ENCODE measurements around the gene BEST1. TPM values are rescaled to one million over a fixed set of nuclear protein-coding genes. Genes with fewer than 3 reads are reported as not detected.

BEST1 gene
- total RNA-seq, 1 experiment from 2014 or later: 0.81 TPM

DNA sequence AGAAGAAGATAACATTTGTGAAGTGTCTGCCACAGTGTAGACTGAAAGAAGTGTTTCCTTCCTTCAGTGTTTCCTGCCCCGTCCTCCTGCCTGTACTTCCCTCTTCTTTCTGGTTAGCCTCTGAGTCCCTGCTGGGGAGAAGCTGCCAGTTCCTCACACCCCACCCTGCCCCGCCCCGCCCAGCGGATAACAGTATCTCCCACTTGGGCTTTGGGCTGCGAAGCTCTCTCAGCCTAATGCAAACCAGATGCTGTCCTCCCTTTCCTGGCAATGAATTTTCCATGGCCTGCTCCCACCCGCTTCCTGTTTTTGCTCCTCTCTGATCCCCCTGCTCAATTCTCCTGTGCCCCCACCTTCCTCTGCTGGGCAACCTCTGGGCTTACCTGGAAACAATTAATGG is 27.6 kb upstream of the BEST1 start:
- TF ChIP-seq EZH2 (IDR thresholded peaks at IDR 0.05; ENCODE audit: low read depth) (no peak), CTCF (conservative IDR thresholded peaks at IDR 0.05) (no peak)
- H2AFZ ChIP-seq: no peak overlapping the region
- H3K9me2 ChIP-seq (ENCODE audit: insufficient read depth): no peaks in the 10 kb centered on the region
- H3K27ac ChIP-seq: no peak overlapping the region
- no peaks in the 10 kb centered on the region for H4K20me1 ChIP-seq (ENCODE audit: insufficient read depth)
- no TSS peak for BruUV-seq (replicated peaks)
- intact Hi-C loops (cut with micrococcal nuclease; ENCODE audit: unreplicated experiment): no loop called here
- no peaks in the 10 kb centered on the region for H3K36me3 ChIP-seq (ENCODE audit: low read depth)
- no peak overlapping the region for H3K4me3 ChIP-seq
- no peaks in the 10 kb centered on the region for H3K79me2 ChIP-seq (ENCODE audit: low read depth)
- H3F3A ChIP-seq (ENCODE audit: insufficient read depth, low read depth): peaks cover 11% of the 10 kb centered on the region; the same call in 1 of the 2 replicates
- POLR2A ChIA-PET (ENCODE audit: unreplicated experiment): no interaction called here
- peaks cover 4% of the 10 kb centered on the region; the same call in 1 of the 2 replicates for H3K4me1 ChIP-seq (replicated peaks; ENCODE audit: insufficient read depth)
- DNase-seq: no peak
- no peak overlapping the region for H3K4me2 ChIP-seq
- no peaks in the 10 kb centered on the region for H3K9me3 ChIP-seq (ENCODE audit: insufficient read depth, low read depth)
- H3K27me3 ChIP-seq (ENCODE audit: insufficient read depth, low read depth): peaks cover 24% of the 10 kb centered on the region
- CTCF ChIA-PET: interaction anchor here (0.7 to 1.1 kb wide), 2 partner anchors 22 to 24 kb away, joined by 4 to 5 read pairs; no protein-coding TSS in a partner anchor

DNA sequence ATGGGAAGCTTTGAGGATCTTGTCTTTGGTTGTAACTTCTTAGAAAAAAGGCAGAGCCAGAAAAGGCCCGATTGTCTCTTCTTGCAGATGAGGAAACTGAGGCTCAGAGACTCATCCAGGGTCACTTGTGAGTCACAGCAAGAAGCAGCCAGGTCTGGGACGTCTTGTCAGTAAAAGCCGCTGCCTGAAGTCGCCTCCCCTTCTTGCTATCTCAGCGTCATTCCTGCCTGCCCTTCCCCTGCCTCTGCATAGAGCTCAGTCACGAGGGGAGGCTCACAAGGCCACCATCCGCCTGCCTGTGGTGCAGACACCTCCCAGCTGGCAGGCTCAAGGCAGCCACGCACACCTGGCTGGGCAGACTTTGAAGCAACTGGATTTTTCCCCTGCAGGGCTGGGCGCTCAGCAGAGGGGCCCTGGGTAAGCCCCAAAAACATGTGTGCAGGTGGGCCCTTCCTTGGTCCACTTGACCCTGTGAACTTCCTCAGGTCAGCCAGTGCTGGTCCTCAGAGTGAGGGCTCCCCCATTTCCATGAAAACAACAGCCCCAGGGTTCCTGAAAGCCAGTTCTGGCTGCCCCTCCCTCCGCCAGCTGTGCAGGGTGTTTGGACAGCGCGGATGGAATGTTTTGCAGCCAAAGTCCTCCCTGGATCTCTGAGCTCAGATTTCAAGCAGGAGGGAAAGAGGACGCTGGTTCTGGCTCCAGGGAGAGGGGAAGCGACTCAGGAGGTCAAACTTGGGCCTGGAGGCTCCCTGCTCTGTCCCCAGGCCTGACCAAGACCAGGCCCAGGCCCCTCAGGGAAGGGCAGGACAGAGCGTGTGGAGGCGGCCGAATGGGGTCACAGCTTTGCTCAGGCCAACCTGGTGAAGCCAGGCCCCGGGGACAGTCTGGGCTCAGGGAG is 26.7 kb upstream of the BEST1 start:
- H4K20me1 ChIP-seq (ENCODE audit: insufficient read depth): no peaks in the 10 kb centered on the region
- peaks cover 16% of the 10 kb centered on the region for H3K27me3 ChIP-seq (ENCODE audit: insufficient read depth, low read depth)
- BruUV-seq (replicated peaks): no TSS peak
- no peaks in the 10 kb centered on the region for H3K36me3 ChIP-seq (ENCODE audit: low read depth)
- ChIA-PET POLR2A (ENCODE audit: unreplicated experiment) (interaction anchor here (0.6 to 0.7 kb wide), 2 partner anchors 31 to 185 kb away, joined by 3 to 6 read pairs; no protein-coding TSS in a partner anchor), CTCF (interaction anchor here (0.6 to 1.1 kb wide), 4 partner anchors 24 to 72 kb away, joined by 3 to 9 read pairs (median 4); no protein-coding TSS in a partner anchor)
- no peak overlapping the region for H3K4me2 ChIP-seq
- H3F3A ChIP-seq (ENCODE audit: insufficient read depth, low read depth): peaks cover 11% of the 10 kb centered on the region; the same call in 1 of the 2 replicates
- no peaks in the 10 kb centered on the region for H3K9me3 ChIP-seq (ENCODE audit: insufficient read depth, low read depth)
- no peaks in the 10 kb centered on the region for H3K79me2 ChIP-seq (ENCODE audit: low read depth)
- H3K4me3 ChIP-seq: no peak overlapping the region
- TF ChIP-seq EZH2 (IDR thresholded peaks at IDR 0.05; ENCODE audit: low read depth): no peak
- TF ChIP-seq CTCF (conservative IDR thresholded peaks at IDR 0.05): no peak
- peak in 1 of 2 experiments; percentile 50 for DNase-seq
- H3K27ac ChIP-seq: no peak overlapping the region
- H2AFZ ChIP-seq: no peak overlapping the region
- H3K9me2 ChIP-seq (ENCODE audit: insufficient read depth): no peaks in the 10 kb centered on the region
- intact Hi-C loops (cut with micrococcal nuclease; ENCODE audit: unreplicated experiment): no loop called here
- 0 out of 2 replicates have a peak, but pooled peaks cover 4% of the 10 kb centered on the region for H3K4me1 ChIP-seq (replicated peaks; ENCODE audit: insufficient read depth)

DNA sequence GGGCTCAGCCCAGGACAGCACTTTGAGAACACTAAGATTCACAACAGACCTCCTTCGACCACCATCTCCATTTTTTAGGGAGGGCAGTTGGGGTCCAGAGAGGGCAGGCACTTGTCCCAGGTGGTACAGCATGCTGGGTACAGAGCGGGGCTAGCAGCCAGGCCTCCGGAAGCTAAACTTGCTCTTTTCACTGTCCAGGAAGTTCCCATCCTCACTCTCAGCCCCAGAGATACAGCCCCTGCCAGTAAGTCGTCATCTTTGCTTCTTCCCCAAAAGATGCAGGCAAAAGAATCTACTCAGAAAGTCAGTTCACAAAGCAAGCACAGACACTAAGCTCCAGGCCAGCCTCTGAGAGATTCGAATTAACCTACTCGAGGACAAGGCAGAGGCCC is 26.1 kb upstream of the BEST1 start:
- Histone ChIP-seq H3K9me2 (ENCODE audit: insufficient read depth) (no peaks in the 10 kb centered on the region), H3K79me2 (ENCODE audit: low read depth) (no peaks in the 10 kb centered on the region), H2AFZ (no peak overlapping the region), H3K4me1 (replicated peaks; ENCODE audit: insufficient read depth) (0 out of 2 replicates have a peak, but pooled peaks cover 4% of the 10 kb centered on the region), H3K9me3 (ENCODE audit: insufficient read depth, low read depth) (no peaks in the 10 kb centered on the region), H3K27me3 (ENCODE audit: insufficient read depth, low read depth) (peaks cover 10% of the 10 kb centered on the region; the same call in 1 of the 2 replicates), H3K4me3 (no peak overlapping the region), H3K36me3 (ENCODE audit: low read depth) (no peaks in the 10 kb centered on the region), H4K20me1 (ENCODE audit: insufficient read depth) (no peaks in the 10 kb centered on the region), H3F3A (ENCODE audit: insufficient read depth, low read depth) (peaks cover 8% of the 10 kb centered on the region; the same call in 1 of the 2 replicates), H3K27ac (no peak overlapping the region), H3K4me2 (no peak overlapping the region)
- intact Hi-C loops (cut with micrococcal nuclease; ENCODE audit: unreplicated experiment): no loop called here
- ChIA-PET POLR2A (ENCODE audit: unreplicated experiment) (interaction anchor here (0.7 kb wide), 1 partner anchor 184 kb away, joined by 6 read pairs; no protein-coding TSS in a partner anchor), CTCF (no interaction called here)
- TF ChIP-seq CTCF (conservative IDR thresholded peaks at IDR 0.05) (no peak), EZH2 (IDR thresholded peaks at IDR 0.05; ENCODE audit: low read depth) (no peak)
- no TSS peak for BruUV-seq (replicated peaks)
- DNase-seq: no peak

Data from PC-9 (cell line).